Measurements from ENCODE around the gene KLHL7.
A peak's percentile ranks its signal among the peaks of the same experiment; 100 is the strongest.

The KLHL7 gene

GRCh38 chr7:23181684-23182553, 76.3 kb downstream of the KLHL7 start, which contains the start of gene NUP42:
Gene NUP42 (plus strand): TSS chr7:23182048. CDS start chr7:23182086, 38 bp downstream.
- peaks cover 51% of the 10 kb centered on the region for H3K79me2 ChIP-seq (ENCODE audit: insufficient read depth, low read length)
- H3K9me2 ChIP-seq (replicated peaks; ENCODE audit: low read depth, low read length), result no peaks in the 10 kb centered on the region

GRCh38 chr7:23183279-23184012, 77.9 kb downstream of the KLHL7 start:
- Histone ChIP-seq H3K9me2 (replicated peaks; ENCODE audit: low read depth, low read length) (no peaks in the 10 kb centered on the region), H3K27me3 (ENCODE audit: insufficient read depth, low read length, poor library complexity, severe bottlenecking) (no peaks in the 10 kb centered on the region), H3K9ac (ENCODE audit: low read depth, low read length, poor library complexity, severe bottlenecking) (peak overlapping the region; percentile 92), H3K4me3 (ENCODE audit: low read length, poor library complexity, severe bottlenecking) (peak overlapping the region; percentile 96), H4K20me1 (ENCODE audit: insufficient read depth, low read length, poor library complexity, severe bottlenecking) (peaks cover 57% of the 10 kb centered on the region), H3K4me2 (ENCODE audit: low read depth, low read length, poor library complexity, severe bottlenecking) (peak overlapping the region; percentile 93), H3K9me3 (ENCODE audit: insufficient read depth, low read depth, low read length) (no peaks in the 10 kb centered on the region), H3K36me3 (ENCODE audit: insufficient read depth, low read length) (peaks cover 13% of the 10 kb centered on the region; the same call in 1 of the 2 replicates), H2AFZ (ENCODE audit: low read length) (no peak overlapping the region), H3F3A (ENCODE audit: low read depth) (0 out of 2 replicates have a peak, but pooled peaks cover 2% of the 10 kb centered on the region), H3K79me2 (ENCODE audit: insufficient read depth, low read length) (peaks cover 66% of the 10 kb centered on the region), H3K4me1 (ENCODE audit: insufficient read depth, low read length, poor library complexity, severe bottlenecking) (peaks cover 48% of the 10 kb centered on the region)
- TF ChIP-seq CTCF (conservative IDR thresholded peaks at IDR 0.05; ENCODE audit: low read length), result no peak
- no peak for TF ChIP-seq EZH2phosphoT487 (IDR thresholded peaks at IDR 0.05; ENCODE audit: borderline replicate concordance)

More at GRCh38 chr7:23181684-23182553, 76.3 kb downstream of the KLHL7 start, which contains the start of gene NUP42:
- H3K4me3 ChIP-seq (ENCODE audit: low read length, poor library complexity, severe bottlenecking), result peak within 1 kb of the TSS; percentile 96
- 0 out of 2 replicates have a peak, but pooled peaks cover 5% of the 10 kb centered on the region for H3F3A ChIP-seq (ENCODE audit: low read depth)
- TF ChIP-seq CTCF (conservative IDR thresholded peaks at IDR 0.05; ENCODE audit: low read length) (no peak), EZH2phosphoT487 (IDR thresholded peaks at IDR 0.05; ENCODE audit: borderline replicate concordance) (no peak)
- H4K20me1 ChIP-seq (ENCODE audit: insufficient read depth, low read length, poor library complexity, severe bottlenecking), result peaks cover 42% of the 10 kb centered on the region
- peaks cover 42% of the 10 kb centered on the region for H3K4me1 ChIP-seq (ENCODE audit: insufficient read depth, low read length, poor library complexity, severe bottlenecking)
- peak within 1 kb of the TSS; percentile 86 for H2AFZ ChIP-seq (ENCODE audit: low read length)
- peak within 1 kb of the TSS; percentile 92 for H3K9ac ChIP-seq (ENCODE audit: low read depth, low read length, poor library complexity, severe bottlenecking)
- no peaks in the 10 kb centered on the region for H3K9me3 ChIP-seq (ENCODE audit: insufficient read depth, low read depth, low read length)
- peaks cover 9% of the 10 kb centered on the region; the same call in 1 of the 2 replicates for H3K36me3 ChIP-seq (ENCODE audit: insufficient read depth, low read length)
- no peaks in the 10 kb centered on the region for H3K27me3 ChIP-seq (ENCODE audit: insufficient read depth, low read length, poor library complexity, severe bottlenecking)
- H3K4me2 ChIP-seq (ENCODE audit: low read depth, low read length, poor library complexity, severe bottlenecking), result peak within 1 kb of the TSS; percentile 93

GRCh38 chr7:23184291-23184690, 78.7 kb downstream of the KLHL7 start:
- Histone ChIP-seq H3K9me3 (ENCODE audit: insufficient read depth, low read depth, low read length) (no peaks in the 10 kb centered on the region), H3K4me2 (ENCODE audit: low read depth, low read length, poor library complexity, severe bottlenecking) (peak overlapping the region; percentile 93), H3K9ac (ENCODE audit: low read depth, low read length, poor library complexity, severe bottlenecking) (peak overlapping the region; percentile 92), H3K79me2 (ENCODE audit: insufficient read depth, low read length) (peaks cover 75% of the 10 kb centered on the region), H2AFZ (ENCODE audit: low read length) (no peak overlapping the region), H3K9me2 (replicated peaks; ENCODE audit: low read depth, low read length) (no peaks in the 10 kb centered on the region), H4K20me1 (ENCODE audit: insufficient read depth, low read length, poor library complexity, severe bottlenecking) (peaks cover 60% of the 10 kb centered on the region), H3K4me3 (ENCODE audit: low read length, poor library complexity, severe bottlenecking) (peak overlapping the region; percentile 96), H3K4me1 (ENCODE audit: insufficient read depth, low read length, poor library complexity, severe bottlenecking) (peaks cover 54% of the 10 kb centered on the region), H3K27me3 (ENCODE audit: insufficient read depth, low read length, poor library complexity, severe bottlenecking) (no peaks in the 10 kb centered on the region), H3K36me3 (ENCODE audit: insufficient read depth, low read length) (peaks cover 22% of the 10 kb centered on the region; the same call in 1 of the 2 replicates), H3F3A (ENCODE audit: low read depth) (0 out of 2 replicates have a peak, but pooled peaks cover 2% of the 10 kb centered on the region)
- TF ChIP-seq EZH2phosphoT487 (IDR thresholded peaks at IDR 0.05; ENCODE audit: borderline replicate concordance) (no peak), CTCF (conservative IDR thresholded peaks at IDR 0.05; ENCODE audit: low read length) (no peak)

All from Loucy (cell line).